ENCODE data around the gene IGSF8. TPM values are rescaled to one million over a fixed set of nuclear protein-coding genes. Genes with fewer than 3 reads are reported as not detected.

IGSF8 gene
- total RNA-seq, 4 donors from 2014 or later: 24.3 to 36.5 (median 28.2) TPM

GRCh38 chr1:160103658-160104408 lies 5.4 kb upstream of the IGSF8 start:
- Histone ChIP-seq H3K27ac (no peak overlapping the region), H3K9me3 (no peaks in the 10 kb centered on the region), H3K36me3 (no peaks in the 10 kb centered on the region), H3K4me3 (replicated peaks in 1 of 3) (no peak overlapping the region), H3K27me3 (no peaks in the 10 kb centered on the region), H3K4me1 (peaks cover 21 to 40% of the 10 kb centered on the region in 2 donors)
- TF ChIP-seq POLR2A (IDR thresholded peaks at IDR 0.05) (no peak), CTCF (IDR thresholded peaks at IDR 0.05) (no peak)
- peak; percentile 28 to 37 for DNase-seq
- intact Hi-C loops (cut with DNase I): loop anchor here (5.0 to 10.0 kb wide), 2 partner anchors 88 to 151 kb away; partner anchors contain the start of gene CASQ1
- 32 to 46% methylated on average over 5 to 6 of the region's 6 CpGs for WGBS, 2 donors

GRCh38 chr1:160101717-160102522 lies 3.5 kb upstream of the IGSF8 start:
- intact Hi-C loops (cut with DNase I): loop anchor here (5.0 to 10.0 kb wide), 2 partner anchors 90 to 153 kb away; partner anchors contain the start of gene CASQ1
- H3K4me1 ChIP-seq: peaks cover 31 to 49% of the 10 kb centered on the region in 2 donors

GRCh38 chr1:160101037-160101716 lies 2.8 kb upstream of the IGSF8 start:
- 19 to 24% methylated on average over 11 to 13 of the region's 13 CpGs for WGBS, 2 donors
- H3K36me3 ChIP-seq: no peaks in the 10 kb centered on the region
- peak; percentile 92 for DNase-seq
- H3K27ac ChIP-seq: peak overlapping the region; percentile 93 to 97 (median 96)
- no peak overlapping the region for H3K4me3 ChIP-seq (replicated peaks in 1 of 3)
- peaks cover 31 to 56% of the 10 kb centered on the region in 2 donors for H3K4me1 ChIP-seq
- intact Hi-C loops (cut with DNase I): loop anchor here (5.0 to 10.0 kb wide), 2 partner anchors 91 to 154 kb away; partner anchors contain the start of gene CASQ1
- TF ChIP-seq POLR2A (IDR thresholded peaks at IDR 0.05) (peak in 1 of 2 donors; percentile 58), CTCF (IDR thresholded peaks at IDR 0.05) (peak; percentile 75 to 97 (median 91))
- no peaks in the 10 kb centered on the region for H3K9me3 ChIP-seq
- H3K27me3 ChIP-seq: no peaks in the 10 kb centered on the region

More at GRCh38 chr1:160101717-160102522, 3.5 kb upstream of the IGSF8 start:
- Histone ChIP-seq H3K9me3 (no peaks in the 10 kb centered on the region), H3K36me3 (no peaks in the 10 kb centered on the region), H3K4me3 (replicated peaks in 1 of 3) (no peak overlapping the region), H3K27ac (peak overlapping the region; percentile 93 to 97 (median 96)), H3K27me3 (no peaks in the 10 kb centered on the region)
- 80 to 81% methylated on average over 9 of the region's 9 CpGs for WGBS, 2 donors
- TF ChIP-seq CTCF (IDR thresholded peaks at IDR 0.05): no peak
- TF ChIP-seq POLR2A (IDR thresholded peaks at IDR 0.05): no peak
- no peak for DNase-seq

GRCh38 chr1:160099716-160100375 lies 1.4 kb upstream of the IGSF8 start:
- 89 to 95% methylated on average over 2 of the region's 2 CpGs for WGBS, 2 donors
- TF ChIP-seq POLR2A (IDR thresholded peaks at IDR 0.05): no peak
- no peak for TF ChIP-seq CTCF (IDR thresholded peaks at IDR 0.05)
- H3K4me1 ChIP-seq: peaks cover 31 to 61% of the 10 kb centered on the region in 2 donors
- H3K27ac ChIP-seq: peak overlapping the region; percentile 93 to 97 (median 96)
- H3K27me3 ChIP-seq: no peaks in the 10 kb centered on the region
- no peak overlapping the region for H3K4me3 ChIP-seq (replicated peaks in 1 of 3)
- peaks cover 0 to 2% of the 10 kb centered on the region in 2 donors for H3K36me3 ChIP-seq
- no peaks in the 10 kb centered on the region for H3K9me3 ChIP-seq
- intact Hi-C loops (cut with DNase I): loop anchor here (5.0 to 10.0 kb wide), 4 partner anchors 92 to 185 kb away; partner anchors contain the start of genes CASQ1, PEX19 and TAGLN2
- no peak for DNase-seq

Measured in thyroid gland (tissue), 4 donors.